Kidney (tissue), 14 donors: ENCODE measurements around the gene SH3D19. TPM values are rescaled to one million over a fixed set of nuclear protein-coding genes. Genes with fewer than 3 reads are reported as not detected.

Source experiments
- DNase-seq, 5 donors: peaks; one replicate each; pipeline ENCODE4 v3.0.0-alpha.2; 2013 to 2020
- FAIRE-seq: peaks from 2 replicates; lab custom pipeline; 2012; peaks lifted over from hg19 to GRCh38; lab: Jason Lieb, UNC
- H3K27ac ChIP-seq, 2 donors: one replicate each; pipeline ENCODE4 v1.7.0; 2013; ENCODE audit warnings: low read depth in 2 of 2, low read length in 2 of 2, inconsistent platforms in 1 of 2
- H3K27me3 ChIP-seq: one replicate; pipeline ENCODE4 v1.7.1; 2013; ENCODE audit warnings: low read length, inconsistent platforms; ENCODE audit not compliant: control insufficient read depth, insufficient read depth
- H3K36me3 ChIP-seq, 3 donors: one replicate each; pipeline versions ENCODE4 v1.7.0 to v1.7.1; 2013; ENCODE audit warnings: low read length in 3 of 3, control low read depth in 1 of 3, inconsistent platforms in 1 of 3; ENCODE audit not compliant: insufficient read depth in 3 of 3, control insufficient read depth in 2 of 3
- H3K4me1 ChIP-seq, 3 donors: one replicate each; pipeline versions ENCODE4 v1.7.0 to v1.7.1; 2013; ENCODE audit warnings: low read length in 3 of 3, inconsistent platforms in 1 of 3, low read depth in 1 of 3; ENCODE audit not compliant: control insufficient read depth in 2 of 3, insufficient read depth in 2 of 3
- H3K4me3 ChIP-seq, 3 donors: one replicate each; pipeline versions ENCODE4 v1.7.0 to v1.8.1; 2013; ENCODE audit warnings: low read length in 3 of 3, control low read depth in 1 of 3, inconsistent platforms in 1 of 3
- H3K9ac ChIP-seq, 3 donors: one replicate each; pipeline versions ENCODE4 v1.7.0 to v1.7.1; 2013; ENCODE audit warnings: low read length in 3 of 3, control low read depth in 1 of 3, inconsistent platforms in 1 of 3
- H3K9me3 ChIP-seq, 3 donors: one replicate each; pipeline versions ENCODE4 v1.7.0 to v1.7.1; 2013; ENCODE audit warnings: low read length in 3 of 3, control low read depth in 1 of 3, inconsistent platforms in 1 of 3; ENCODE audit not compliant: control insufficient read depth in 2 of 3, insufficient read depth in 1 of 3
- intact Hi-C: fragments of 100-400 bp; cut with DNase I; formaldehyde crosslinking; loops from one replicate; pipeline ENCODE4 v1.11.1; 2022
- polyA plus RNA-seq: library from polyadenylated mRNA; stranded (reverse); fragments of 350-450 nt; fragmentation: Illumina TruSeq; extraction: RNeasy Lipid Tissue Mini Kit (QIAGEN cat#74804); gene quantifications from one replicate; pipeline ENCODE4 v1.2.3, GENCODE V29; 2014; ENCODE audit warnings: low read depth, low replicate concordance; ENCODE audit not compliant: insufficient read depth
- total RNA-seq: library from RNA; stranded (reverse); fragmentation: NEBNext Ultra II Directional; extraction: Animal tissue kit (Norgen Biotek cat#: 25700); gene quantifications from one replicate; pipeline ENCODE4 v1.2.1, GENCODE V29; 2021
- TF ChIP-seq, protein P1 (sequence below): IDR thresholded peaks from 3 replicates; pipeline ENCODE4 v1.5.1; 2012; ENCODE audit warnings: mild to moderate bottlenecking, moderate library complexity, borderline replicate concordance; ENCODE audit not compliant: insufficient read depth; ENCODE audit errors: extremely low read depth
- donor health status: control.
- donor health status: control.
- donor health status: control.
- donor health status: control.
- donor health status: control.
- donor health status: DM: yes; HTN: yes; CAD: no.
- donor health status: Normal renal cell carcinoma (clear cell type).

The SH3D19 gene
- total and polyA plus RNA-seq, 2 donors from 2014 or later = 13.6 to 36.8 TPM

DNA sequence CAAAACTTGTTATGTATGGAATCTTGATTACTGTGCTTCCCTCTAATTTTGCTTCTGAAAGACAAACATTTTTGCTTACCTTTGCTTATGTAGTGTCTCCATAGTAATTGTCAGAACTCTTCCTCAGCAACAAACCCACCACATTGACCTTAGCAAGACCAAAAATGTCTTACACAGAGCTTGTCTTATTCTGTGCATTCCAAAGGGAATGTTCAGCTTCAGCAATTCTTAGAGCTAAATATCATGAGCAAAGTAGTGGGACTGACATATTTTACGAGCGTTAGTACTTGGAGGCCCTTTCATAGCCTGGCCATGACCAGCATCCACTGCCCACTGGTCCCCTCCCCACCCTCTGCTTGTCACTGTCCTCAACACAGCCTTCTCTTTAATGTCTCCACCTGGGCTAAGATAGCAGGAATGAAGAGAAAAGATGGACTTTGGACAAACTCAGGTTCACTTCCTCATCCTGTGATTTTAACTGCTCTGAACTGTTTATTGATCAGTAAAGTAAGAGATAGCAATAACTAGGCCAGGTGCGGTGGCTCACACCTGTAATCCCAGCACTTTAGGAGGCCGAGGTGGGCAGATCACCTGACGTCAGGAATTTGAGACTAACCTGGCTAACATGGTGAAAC lies 15.5 kb upstream of the SH3D19 start:
- Histone ChIP-seq H3K4me3 (no peak overlapping the region), H3K27ac (no peak overlapping the region), H3K36me3 (no peaks in the 10 kb centered on the region), H3K4me1 (peaks cover 0 to 2% (median 0%) of the 10 kb centered on the region in 3 donors), H3K9ac (no peak overlapping the region), H3K27me3 (no peaks in the 10 kb centered on the region), H3K9me3 (no peaks in the 10 kb centered on the region)
- intact Hi-C loops = no loop called here
- DNase-seq (no peak), FAIRE-seq (no peak)
- TF ChIP-seq, protein P1, sequence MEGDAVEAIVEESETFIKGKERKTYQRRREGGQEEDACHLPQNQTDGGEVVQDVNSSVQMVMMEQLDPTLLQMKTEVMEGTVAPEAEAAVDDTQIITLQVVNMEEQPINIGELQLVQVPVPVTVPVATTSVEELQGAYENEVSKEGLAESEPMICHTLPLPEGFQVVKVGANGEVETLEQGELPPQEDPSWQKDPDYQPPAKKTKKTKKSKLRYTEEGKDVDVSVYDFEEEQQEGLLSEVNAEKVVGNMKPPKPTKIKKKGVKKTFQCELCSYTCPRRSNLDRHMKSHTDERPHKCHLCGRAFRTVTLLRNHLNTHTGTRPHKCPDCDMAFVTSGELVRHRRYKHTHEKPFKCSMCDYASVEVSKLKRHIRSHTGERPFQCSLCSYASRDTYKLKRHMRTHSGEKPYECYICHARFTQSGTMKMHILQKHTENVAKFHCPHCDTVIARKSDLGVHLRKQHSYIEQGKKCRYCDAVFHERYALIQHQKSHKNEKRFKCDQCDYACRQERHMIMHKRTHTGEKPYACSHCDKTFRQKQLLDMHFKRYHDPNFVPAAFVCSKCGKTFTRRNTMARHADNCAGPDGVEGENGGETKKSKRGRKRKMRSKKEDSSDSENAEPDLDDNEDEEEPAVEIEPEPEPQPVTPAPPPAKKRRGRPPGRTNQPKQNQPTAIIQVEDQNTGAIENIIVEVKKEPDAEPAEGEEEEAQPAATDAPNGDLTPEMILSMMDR = no peak

DNA sequence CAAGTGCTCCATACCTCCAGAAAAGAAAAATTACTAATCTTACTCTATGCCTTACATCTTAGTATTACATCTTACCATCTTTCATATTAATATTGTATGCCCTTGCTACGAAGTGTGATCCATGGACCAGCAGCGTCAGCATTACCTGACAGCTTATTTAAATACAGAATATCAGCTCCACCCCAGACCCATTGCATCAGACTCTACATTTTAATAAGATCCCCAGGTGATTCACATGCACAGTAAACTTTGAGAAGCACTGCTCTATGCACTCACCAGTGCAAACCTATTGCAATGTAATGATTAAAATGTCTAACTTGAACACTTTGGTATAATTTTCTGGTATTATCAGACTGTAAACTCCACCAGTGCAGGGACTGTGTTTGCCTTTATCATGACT lies 14.1 kb upstream of the SH3D19 start:
- Histone ChIP-seq H3K27ac (no peak overlapping the region), H3K4me1 (peaks cover 0 to 2% (median 0%) of the 10 kb centered on the region in 3 donors), H3K9me3 (no peaks in the 10 kb centered on the region), H3K27me3 (no peaks in the 10 kb centered on the region), H3K36me3 (no peaks in the 10 kb centered on the region), H3K4me3 (no peak overlapping the region), H3K9ac (no peak overlapping the region)
- TF ChIP-seq, protein P1 = no peak
- FAIRE-seq (no peak), DNase-seq (no peak)
- intact Hi-C loops = no loop called here

DNA sequence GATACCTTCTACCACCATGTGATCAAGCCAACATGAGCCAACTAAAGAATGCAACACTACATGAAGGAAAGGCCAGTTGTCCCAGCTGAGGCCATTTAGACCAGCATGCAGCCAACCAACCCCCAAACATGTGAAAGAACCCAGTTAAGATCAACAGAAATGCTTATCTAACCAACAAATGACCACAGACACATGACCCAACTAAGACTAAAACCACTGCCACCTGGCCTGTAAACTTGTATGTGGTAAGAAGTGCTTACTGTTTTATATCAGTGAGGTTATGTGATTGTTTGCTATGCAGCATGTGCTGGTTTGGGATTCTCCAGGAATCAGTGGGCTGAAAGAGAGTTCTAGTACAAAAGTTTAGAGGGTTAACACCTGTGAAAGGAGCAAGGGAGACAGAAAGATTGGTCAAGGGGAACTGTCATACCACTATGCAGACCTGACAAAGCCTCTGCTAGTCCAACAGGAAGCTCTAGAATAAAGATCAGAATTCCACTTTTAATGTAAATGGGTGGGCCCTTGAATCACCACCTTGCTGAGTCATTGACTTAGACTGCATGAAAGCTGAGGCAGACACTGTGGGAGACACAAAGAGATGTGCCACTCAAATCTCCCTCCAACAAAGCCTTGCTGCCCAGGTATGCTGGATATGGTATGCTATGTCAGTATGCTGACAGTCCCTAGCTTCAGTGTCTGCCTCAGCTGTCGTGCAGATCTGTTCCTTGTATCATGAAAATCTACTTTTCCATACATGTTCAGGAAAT lies 6.1 kb upstream of the SH3D19 start:
- no peak overlapping the region for H3K27ac ChIP-seq
- no peaks in the 10 kb centered on the region for H3K36me3 ChIP-seq
- TF ChIP-seq, protein P1 = no peak
- no peaks in the 10 kb centered on the region for H3K9me3 ChIP-seq
- FAIRE-seq (no peak), DNase-seq (no peak)
- intact Hi-C loops = no loop called here
- no peaks in the 10 kb centered on the region for H3K4me1 ChIP-seq
- no peak overlapping the region for H3K9ac ChIP-seq
- no peaks in the 10 kb centered on the region for H3K27me3 ChIP-seq
- H3K4me3 ChIP-seq = no peak overlapping the region
